GM10266 (cell line): ENCODE data around the gene MEGF11.

Source experiments
- DNase-seq: peaks from one replicate; pipeline ENCODE4 v3.0.0; 2012; ENCODE audit errors: extremely low spot score
- TF ChIP-seq, protein P1 (sequence below): IDR thresholded peaks from 2 replicates; pipeline ENCODE4 v1.5.1; 2012; ENCODE audit warnings: mild to moderate bottlenecking, low read depth; ENCODE audit not compliant: control insufficient read depth, insufficient read depth; ENCODE audit errors: missing control alignments

MEGF11 gene

DNA sequence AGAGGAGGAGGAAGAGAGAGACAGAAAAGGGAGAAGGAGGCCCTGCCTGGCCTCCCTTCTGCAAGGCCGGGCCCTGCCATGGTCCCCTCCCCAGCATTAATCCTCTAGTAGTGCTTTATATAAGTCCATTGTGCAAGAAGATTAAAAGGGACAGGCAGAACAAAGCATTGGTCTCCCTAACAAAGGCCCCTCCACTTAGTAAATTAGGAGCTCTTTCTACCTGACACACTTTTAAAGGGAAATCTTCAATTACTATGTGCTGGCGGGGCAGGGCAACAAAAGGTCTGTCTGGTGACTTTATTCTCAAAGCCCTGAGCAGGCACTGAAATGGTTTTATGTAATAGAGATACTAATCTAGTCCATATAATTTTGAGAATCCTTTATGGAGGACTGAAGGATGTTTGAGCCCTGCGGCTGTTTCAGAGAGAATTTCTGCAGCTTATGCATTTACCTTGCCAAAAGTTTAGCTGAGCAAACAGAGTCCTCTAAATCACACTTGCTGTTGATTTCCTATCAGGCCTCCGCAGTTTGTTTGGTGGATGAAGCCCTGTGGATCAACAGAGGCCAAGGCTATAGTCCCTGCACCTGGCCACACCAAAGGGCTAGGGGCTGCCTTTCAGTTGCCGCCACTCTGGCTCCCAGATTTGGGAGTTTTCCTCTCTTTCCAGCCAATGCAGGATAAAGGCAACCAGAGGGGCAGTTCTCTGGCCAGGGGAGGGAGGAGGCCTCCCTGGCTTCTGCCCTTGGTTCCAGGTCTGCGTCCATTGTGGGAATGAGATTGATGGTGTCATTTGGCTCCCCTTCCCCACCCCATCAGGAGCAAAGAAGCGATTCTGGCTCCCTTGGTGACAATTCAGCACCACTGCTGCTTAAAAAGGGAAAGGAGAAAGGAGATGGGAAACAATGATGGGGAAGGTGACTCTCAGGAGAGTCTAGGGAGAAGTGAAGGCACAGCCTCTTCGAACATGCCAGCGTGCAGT, 148.0 kb downstream of the MEGF11 start:
- no peak for DNase-seq
- TF ChIP-seq, protein P1, sequence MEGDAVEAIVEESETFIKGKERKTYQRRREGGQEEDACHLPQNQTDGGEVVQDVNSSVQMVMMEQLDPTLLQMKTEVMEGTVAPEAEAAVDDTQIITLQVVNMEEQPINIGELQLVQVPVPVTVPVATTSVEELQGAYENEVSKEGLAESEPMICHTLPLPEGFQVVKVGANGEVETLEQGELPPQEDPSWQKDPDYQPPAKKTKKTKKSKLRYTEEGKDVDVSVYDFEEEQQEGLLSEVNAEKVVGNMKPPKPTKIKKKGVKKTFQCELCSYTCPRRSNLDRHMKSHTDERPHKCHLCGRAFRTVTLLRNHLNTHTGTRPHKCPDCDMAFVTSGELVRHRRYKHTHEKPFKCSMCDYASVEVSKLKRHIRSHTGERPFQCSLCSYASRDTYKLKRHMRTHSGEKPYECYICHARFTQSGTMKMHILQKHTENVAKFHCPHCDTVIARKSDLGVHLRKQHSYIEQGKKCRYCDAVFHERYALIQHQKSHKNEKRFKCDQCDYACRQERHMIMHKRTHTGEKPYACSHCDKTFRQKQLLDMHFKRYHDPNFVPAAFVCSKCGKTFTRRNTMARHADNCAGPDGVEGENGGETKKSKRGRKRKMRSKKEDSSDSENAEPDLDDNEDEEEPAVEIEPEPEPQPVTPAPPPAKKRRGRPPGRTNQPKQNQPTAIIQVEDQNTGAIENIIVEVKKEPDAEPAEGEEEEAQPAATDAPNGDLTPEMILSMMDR, result no peak

DNA sequence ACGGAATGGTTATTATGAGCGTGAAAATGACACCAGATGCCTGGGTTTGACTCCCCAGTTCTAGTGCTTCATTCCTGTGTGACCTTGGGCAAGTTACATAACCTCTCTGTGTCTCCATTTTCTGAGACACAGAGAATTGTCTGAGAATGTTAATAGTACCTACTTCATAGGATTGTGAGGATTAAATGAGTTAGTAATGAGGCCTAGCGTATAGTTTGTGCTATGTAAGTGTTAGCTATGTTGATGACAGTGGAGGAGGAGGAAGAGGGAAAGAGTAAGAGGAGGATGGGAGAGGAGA, 150.3 kb downstream of the MEGF11 start:
- TF ChIP-seq, protein P1, result no peak
- DNase-seq, result no peak

DNA sequence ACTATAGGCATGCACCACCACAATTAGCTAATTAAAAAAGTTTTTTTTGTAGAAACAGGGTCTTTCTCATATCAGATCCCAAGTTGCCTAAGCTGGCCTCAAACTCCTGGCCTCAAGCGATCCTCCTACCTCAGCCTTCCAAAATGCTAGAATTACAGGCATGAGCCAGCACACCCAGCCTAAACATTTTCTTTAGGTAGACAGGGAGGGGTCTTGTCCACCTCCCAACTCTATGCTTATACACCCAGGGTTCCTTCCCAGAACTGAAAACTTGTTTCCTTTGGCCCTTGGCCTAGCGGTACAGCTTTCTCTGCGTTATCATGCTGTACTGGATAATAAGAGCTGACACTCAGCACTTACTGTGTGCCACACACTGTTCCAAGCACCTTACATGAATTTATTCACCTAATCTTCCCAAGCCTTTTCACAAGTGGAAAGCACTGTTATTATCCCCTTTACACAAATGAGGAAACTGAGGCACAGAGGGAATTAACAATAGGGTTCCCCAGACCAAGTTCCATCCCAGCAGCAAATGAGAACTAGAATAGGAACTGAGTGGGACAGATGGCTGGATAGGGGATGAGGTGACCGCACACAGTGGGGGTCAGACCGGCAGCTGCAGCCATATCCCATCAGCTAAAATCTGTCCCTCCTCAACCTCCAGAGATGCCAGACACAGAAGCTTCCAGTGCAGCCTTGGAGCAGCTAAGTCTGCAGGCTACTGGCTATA, 150.8 kb downstream of the MEGF11 start:
- DNase-seq, result no peak
- TF ChIP-seq, protein P1, result no peak

DNA sequence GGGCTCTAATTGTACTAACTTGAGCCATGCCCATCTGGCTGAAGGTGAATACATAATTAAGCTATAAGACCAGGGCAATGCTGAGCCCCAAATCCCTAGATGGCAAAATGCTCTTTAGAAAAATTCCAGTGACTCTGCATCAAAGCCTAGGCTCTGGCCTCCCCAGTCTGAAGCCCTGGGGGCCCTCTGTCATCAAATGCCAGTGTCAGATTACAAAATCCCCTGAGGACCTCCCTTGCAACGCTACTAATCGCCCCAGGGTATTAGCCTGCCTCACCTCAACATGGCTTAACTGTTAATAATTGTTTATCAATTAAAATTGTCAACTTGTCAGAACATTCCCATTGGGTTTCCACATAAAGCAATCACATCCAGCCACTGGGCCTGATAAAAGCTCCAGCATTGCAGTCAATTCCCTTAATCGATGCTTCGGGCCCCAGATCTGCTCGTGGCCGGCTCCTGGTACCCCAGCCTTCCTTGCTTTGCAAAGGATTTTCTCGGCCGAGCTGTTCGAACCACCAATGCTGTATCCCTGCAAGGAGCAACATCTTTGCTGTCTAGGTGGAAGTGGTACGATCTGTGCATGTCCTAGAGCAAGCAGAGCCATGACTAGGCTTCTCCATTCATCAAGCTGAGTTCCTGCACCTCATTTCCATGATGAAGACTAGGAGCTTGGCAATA, 151.7 kb downstream of the MEGF11 start:
- TF ChIP-seq, protein P1, result no peak
- DNase-seq, result no peak

DNA sequence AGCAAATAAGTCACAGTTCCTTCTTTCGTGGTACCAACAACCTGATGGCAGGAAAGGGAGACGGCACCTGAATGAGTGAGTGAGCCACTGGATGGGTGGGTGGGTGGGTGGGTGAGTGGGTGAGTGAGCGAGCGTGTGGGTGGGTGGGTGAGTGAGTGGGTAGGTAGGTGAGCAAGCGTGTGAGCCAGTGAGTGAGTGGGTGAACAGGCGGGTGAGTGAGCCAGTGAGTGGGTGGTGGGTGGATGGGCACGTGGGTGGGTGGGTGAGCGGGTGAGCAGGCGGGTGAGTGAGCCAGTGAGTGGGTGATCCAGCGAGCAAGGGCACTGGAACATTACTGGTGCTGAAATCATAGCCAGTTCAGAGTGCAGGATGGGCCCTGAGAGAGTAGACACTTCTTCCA, 152.8 kb downstream of the MEGF11 start:
- DNase-seq, result no peak
- TF ChIP-seq, protein P1, result no peak

DNA sequence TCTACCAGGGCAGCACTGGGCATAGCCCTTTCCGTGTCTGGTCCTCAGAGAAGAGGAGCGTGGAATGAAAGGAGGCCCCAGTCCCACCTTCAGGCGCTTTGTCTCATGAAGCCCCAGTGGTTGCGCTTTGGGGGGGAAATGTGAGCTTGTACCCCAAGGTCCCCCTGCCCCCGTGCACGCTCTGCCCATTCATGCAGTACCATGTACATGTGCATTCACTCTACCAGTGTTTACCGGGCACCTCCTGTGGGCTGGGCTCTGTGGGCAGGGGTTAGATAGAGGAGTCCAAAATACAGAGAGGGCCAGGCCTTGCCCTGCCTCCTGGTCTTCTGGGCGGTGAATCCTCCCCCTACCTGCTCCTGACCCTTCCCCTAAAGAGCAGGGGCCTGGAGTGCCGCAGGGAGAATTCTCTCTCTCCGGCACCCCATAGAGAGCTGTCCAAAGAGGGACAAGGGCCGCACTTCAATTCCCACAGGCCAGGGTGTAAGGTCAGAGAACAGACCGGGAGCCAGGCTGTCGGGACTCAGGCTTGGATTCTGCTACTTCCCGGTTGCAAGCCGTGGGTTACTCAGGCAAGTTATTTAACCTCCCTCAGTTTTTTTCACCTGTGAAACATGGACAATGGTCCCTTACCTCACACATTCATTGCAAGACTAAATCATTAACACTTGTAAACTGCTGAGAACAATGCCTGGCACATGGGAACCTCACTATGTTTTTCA, 153.4 kb downstream of the MEGF11 start:
- DNase-seq, result no peak
- TF ChIP-seq, protein P1, result no peak
